Activated effector memory CD4-positive, alpha-beta T cell treated with anti-CD3 and anti-CD28 coated beads, Interleukin-2, amount 50 U/mL, for 16 hours (primary cell): ENCODE measurements around the gene GTF2A1L.

Source experiments
- DNase-seq: peaks from one replicate; pipeline ENCODE4 v3.0.0-alpha.2; 2020

Gene GTF2A1L

DNA sequence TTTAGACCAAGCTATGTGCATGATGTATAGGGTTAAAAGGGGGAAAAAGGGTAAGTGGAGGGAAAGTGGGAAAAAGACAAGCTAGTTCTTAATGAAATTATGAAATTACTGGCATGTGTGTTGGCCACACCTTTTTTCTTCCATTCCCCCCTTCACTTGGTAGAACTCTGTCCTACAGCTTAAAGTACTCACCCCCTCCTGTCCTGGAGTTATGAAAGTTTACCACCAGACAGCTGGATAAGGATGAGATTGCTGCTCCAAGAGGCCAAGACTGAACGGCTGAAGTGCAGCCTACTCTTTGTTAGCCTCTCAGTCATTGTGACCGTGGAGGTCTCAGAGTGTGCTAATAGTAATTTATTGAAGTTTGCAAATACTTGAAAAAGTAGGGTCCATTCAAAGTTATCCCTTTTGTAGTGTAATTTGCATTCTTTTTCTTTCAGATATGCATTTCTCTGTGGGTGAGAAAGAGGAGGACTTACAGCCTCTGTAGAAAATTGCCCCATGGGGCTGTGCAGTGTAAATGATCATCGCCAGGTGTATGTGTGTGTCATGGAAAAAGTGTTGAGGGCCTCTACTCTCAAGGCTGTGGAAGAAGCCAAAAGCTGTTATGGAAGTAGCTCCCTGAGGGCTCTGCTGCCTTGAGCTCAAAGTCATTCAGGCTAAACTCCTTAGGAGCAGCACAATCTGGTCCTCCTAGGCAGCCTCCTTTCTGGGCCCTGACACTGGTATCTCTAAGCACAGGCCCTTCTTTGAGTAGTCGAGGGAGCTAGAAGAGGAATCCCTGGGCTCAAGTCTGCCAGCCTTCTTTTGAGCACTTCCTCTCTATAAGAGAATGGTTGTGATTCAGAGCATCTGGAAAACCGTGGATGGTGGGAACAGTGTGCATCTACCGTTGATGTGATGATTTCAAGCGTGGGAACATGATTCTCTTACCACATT is 91.7 kb downstream of the GTF2A1L start:
- DNase-seq = no peak

DNA sequence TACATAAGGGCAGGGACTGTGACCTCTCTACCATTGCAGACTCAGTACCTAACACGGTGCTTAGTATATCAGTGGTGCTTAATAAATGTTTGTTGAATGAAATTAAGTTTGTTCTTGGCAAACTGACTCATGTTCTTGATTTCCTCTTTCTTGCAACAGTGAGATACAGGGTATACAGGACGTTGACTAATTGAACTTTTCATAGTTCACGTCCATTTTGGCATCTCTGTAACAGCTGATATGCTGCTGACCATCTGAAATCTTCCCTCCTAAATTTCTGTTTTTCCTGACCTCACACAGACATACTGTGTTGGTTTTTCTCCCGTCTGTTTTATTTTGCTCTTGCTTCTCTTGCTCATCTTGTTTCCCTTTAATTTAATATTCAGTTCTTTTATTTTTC is 93.7 kb downstream of the GTF2A1L start:
- no peak for DNase-seq

- no peak for DNase-seq
These were observed 94.5 kb downstream of the GTF2A1L start for GRCh38 chr2:48712151-48712550.

DNA sequence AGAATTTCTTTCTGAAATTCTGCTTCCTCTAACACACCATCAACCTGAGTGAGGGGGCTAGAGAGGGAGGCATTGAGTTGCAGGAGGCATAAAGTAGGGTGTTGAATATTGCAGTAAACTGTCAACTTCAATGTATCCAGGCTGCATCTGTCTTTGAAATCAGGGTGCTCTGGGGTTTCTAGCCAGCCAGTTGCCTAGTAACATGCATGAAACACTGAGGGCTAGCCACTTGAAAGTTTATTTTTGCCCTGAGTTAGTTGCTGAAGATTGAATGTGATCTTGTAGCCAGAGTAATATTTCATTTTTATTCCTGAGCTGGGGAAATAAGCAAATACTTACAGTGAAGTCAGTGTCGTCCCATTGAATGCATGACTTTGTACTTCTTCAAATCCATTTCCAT is 96.0 kb downstream of the GTF2A1L start:
- no peak for DNase-seq

DNA sequence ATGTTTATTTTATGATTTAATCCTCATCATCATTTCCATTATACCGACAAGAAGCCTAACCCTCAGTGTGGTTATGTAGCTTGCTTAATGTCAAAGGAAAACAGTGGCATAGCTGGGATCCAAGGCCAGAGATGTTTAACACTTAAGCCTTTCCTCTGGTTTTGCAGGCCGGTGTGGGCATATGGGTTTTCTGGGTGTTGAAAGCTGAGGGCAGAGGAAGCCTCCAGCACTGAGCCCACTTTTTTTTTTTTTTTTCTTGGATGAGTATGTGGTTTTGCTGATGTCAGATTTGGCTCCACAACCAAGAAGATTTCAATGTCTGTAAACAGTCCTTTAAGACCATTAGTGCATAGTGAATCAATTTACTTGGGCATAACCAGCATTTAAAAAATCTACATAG is 96.6 kb downstream of the GTF2A1L start:
- no peak for DNase-seq

DNA sequence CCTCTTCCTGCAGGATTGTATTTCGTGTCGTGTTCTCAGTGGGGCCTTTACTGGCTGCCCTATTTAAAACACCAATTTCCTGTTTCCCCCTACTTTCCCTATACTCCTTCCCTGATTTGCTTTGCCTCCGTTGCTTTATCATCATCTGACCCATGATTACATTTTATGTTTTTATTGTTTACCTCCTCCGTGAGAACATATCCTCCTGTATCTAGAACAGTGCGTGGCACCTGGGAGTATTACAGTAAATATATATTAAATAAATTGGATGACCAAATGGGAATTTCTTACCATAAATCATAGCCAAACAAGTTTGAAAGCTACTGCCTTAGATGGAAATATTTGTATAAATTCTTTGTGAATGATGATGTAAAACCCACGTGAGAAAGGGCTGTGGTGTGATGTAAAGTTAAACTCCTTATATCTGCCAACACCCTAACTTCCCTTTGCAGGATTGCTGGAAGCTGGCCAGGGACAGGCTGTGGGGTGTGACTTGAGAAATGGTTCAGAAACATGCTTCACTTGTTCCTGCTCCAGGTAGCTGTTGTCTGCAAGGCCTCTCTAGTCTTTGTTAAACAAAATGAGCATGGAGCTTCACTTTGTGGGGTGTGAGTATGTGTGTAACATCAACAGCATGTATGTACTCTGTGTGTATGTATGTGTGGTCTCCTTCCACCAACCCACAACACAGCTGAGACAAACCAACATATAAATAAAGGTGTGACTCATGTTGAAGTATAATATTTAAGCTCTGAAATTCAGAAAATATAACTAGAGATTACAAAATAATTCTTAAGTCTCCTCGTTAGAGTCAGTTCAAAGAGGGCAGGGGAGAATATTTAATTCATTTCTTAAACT is 97.6 kb downstream of the GTF2A1L start:
- no peak for DNase-seq

GRCh38 chr2:48715956-48716355 is 98.3 kb downstream of the GTF2A1L start:
- no peak for DNase-seq

- DNase-seq = no peak
These were observed 100.2 kb downstream of the GTF2A1L start for GRCh38 chr2:48717846-48718245.

DNA sequence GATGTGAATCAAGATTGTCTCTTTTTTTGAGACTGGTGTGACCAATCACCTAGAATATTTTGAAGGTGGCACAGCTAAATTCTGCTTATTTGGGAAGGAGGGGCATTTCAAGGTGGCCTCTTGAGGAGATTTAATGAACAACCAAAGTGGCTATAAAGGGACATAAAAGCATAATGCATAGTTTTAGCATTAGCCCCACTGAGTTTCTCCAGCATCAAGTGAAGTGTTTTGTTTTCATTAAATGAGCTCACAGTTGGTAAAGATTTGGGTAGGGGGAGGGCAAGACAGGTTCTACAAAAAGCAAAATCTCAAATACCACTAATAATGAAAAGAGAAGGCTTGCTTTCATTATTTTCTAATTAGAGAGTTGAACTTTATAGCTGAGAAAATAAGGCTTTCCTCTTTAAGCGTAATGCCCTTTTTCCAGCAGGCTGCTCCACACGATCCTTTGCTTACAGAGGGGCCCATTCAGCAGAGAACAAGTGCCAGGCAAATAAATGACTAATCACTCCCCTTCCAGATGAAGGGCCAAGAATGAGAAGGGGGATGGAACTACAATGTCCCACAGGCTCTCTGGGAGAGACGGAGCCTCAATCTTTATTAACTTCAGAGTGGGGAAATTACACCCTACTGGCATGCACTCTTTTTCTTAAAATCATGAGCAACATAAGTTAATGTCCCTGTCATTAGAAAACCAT is 102.0 kb downstream of the GTF2A1L start:
- no peak for DNase-seq

DNA sequence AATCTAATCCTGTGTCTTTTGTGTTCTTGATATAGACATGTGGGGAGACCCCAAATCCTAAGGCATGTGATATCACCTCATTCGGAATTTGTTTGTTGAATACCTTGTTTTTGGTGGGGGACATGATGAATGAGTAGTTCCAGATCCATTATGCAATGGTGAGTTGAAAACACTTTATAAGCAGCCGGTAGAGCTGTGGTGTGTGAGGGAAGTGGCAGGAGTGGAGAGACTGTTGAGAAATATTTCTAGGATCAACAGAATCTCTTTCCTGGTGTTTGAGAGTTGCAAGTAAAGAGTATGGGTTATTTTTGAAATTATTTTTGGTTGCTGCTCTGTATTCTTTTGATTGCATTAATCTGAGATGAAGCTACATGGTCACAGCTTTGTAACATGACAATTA is 103.5 kb downstream of the GTF2A1L start:
- DNase-seq = no peak

GRCh38 chr2:48722391-48722790 is 104.7 kb downstream of the GTF2A1L start:
- no peak for DNase-seq

DNA sequence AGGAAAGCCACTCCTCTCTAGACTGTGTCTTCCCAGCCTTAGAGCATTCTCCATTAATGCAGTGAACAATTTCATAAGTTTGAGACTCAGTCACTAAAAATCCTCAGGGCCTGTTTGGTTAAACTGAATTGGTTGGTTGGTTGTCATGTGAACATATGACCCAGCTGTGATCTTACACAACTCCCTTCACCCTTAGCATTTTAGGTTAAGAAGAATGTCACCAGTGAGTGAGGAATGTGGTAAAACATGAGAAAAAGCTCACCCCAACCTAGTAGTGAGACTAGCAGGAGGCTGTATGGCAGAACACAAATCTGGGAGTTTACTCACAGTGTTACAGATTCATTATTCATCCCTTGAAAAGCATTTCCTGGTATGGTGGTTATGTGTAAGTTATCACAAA is 105.5 kb downstream of the GTF2A1L start:
- no peak for DNase-seq

- no peak for DNase-seq
These were observed 106.6 kb downstream of the GTF2A1L start for GRCh38 chr2:48724278-48724677.

- DNase-seq = no peak
These were observed 108.2 kb downstream of the GTF2A1L start for GRCh38 chr2:48725696-48726494.

DNA sequence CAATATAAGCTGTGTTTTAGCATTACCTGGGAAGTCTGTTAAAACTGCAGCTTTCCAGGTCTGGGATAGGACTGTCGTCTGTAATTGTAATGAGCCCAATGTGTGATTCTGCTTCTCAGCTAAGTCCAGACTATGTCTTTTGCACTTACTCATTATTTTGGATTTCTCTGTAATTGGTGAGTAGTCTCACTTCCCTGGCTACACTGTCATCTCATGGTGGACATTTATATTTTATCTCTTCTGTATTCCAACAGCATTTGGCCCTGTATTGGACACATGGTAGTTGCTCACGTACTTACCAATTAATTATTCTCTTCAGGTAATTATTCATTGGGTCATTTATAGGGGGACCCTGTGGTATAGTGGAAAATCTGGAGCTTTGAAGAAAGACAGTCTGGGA is 109.9 kb downstream of the GTF2A1L start:
- DNase-seq = no peak

- DNase-seq = no peak
These were observed 110.6 kb downstream of the GTF2A1L start for GRCh38 chr2:48728295-48728694.

DNA sequence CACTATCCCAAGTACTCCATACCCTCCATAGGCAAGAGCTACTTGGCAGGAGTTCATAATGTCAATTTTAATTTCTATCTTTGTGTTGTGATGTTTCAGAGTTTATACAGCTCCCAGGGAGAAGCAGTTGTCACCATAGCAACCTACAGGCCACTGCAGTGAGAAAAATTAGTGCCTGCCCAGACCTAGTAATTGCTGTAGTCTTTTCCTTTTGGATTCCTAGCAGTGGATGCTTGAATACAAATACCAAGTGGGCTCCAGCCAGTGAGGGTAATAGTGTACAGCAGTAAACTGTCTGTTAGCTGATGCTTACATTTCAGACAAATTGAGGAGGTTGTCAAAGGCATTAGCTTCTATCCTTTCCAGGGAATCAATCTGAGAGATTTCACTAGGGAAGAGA is 111.2 kb downstream of the GTF2A1L start:
- DNase-seq = no peak
